NT2/D1 (cell line): ENCODE data around the gene LYRM4.

ENCODE experiments used
- SUZ12 ChIP-seq: IDR thresholded peaks from 2 replicates; pipeline ENCODE4 v1.6.1; 2011; ENCODE audit not compliant: insufficient read length, insufficient read depth; ENCODE audit errors: extremely low read depth
- YY1 ChIP-seq: IDR thresholded peaks from 2 replicates; pipeline ENCODE4 v1.6.1; 2011; ENCODE audit not compliant: insufficient read length, insufficient read depth
- ZNF274 ChIP-seq: IDR thresholded peaks from 2 replicates; pipeline ENCODE4 v1.6.1; 2011; ENCODE audit warnings: mild to moderate bottlenecking, low read depth, low read length

- TF ChIP-seq ZNF274 (no peak), YY1 (no peak), SUZ12 (no peak)
These were observed 151.3 kb downstream of the LYRM4 start for GRCh38 chr6:5109436-5109835.
